H1 (cell line): ENCODE data around the gene ZNF648.

Experiments used
- POLR2A ChIP-seq, 2 experiments: IDR thresholded peaks; 1 replicate in 1 of 2; 2 replicates in 1 of 2; pipeline ENCODE4 v1.6.1; 2011; ENCODE audit warnings: low read depth in 2 of 2, low read length in 2 of 2, mild to moderate bottlenecking in 2 of 2; ENCODE audit errors: control extremely low read depth in 1 of 2
- RBBP5 ChIP-seq: IDR thresholded peaks from 2 replicates; pipeline ENCODE4 v1.7.1; 2012; ENCODE audit warnings: low read depth, mild to moderate bottlenecking, inconsistent platforms, low read length, moderate library complexity, borderline replicate concordance
- TCF12 ChIP-seq: IDR thresholded peaks from 2 replicates; pipeline ENCODE4 v1.6.1; 2011; ENCODE audit warnings: low read depth, mild to moderate bottlenecking, low read length
- TF ChIP-seq, protein P1 (sequence below), 3 experiments: IDR thresholded peaks; 1 replicate in 2 of 3; 2 replicates in 1 of 3; pipeline versions ENCODE4 v1.5.1 to v1.6.1; 2011; ENCODE audit warnings: low read length in 3 of 3, mild to moderate bottlenecking in 3 of 3, inconsistent platforms in 2 of 3, low read depth in 1 of 3, moderate library complexity in 1 of 3; ENCODE audit not compliant: insufficient read depth in 1 of 3; ENCODE audit errors: control extremely low read depth in 1 of 3
- TF ChIP-seq, protein P2 (sequence below): IDR thresholded peaks from 2 replicates; pipeline ENCODE4 v1.6.1; 2012; ENCODE audit warnings: inconsistent platforms

DNA sequence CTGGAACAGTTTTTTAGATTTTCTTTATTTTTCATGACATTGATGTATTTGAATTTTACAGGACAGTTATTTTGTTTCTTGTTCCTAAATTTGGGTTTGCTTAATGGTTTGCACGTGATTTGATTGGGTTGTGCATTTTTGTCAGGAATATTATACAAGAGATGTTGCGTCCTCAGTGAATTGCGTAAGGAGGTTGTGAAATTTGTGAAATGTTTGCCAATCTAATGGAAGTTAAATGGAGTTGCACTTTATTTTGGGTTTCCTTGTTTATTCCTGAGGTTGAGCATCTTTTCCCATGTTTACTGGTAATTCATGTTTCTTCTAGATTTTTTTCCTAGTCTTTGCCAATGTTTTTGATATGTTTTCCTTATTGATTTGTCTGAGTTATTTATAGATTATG lies 19.9 kb downstream of the ZNF648 start:
- TF ChIP-seq, protein P1, sequence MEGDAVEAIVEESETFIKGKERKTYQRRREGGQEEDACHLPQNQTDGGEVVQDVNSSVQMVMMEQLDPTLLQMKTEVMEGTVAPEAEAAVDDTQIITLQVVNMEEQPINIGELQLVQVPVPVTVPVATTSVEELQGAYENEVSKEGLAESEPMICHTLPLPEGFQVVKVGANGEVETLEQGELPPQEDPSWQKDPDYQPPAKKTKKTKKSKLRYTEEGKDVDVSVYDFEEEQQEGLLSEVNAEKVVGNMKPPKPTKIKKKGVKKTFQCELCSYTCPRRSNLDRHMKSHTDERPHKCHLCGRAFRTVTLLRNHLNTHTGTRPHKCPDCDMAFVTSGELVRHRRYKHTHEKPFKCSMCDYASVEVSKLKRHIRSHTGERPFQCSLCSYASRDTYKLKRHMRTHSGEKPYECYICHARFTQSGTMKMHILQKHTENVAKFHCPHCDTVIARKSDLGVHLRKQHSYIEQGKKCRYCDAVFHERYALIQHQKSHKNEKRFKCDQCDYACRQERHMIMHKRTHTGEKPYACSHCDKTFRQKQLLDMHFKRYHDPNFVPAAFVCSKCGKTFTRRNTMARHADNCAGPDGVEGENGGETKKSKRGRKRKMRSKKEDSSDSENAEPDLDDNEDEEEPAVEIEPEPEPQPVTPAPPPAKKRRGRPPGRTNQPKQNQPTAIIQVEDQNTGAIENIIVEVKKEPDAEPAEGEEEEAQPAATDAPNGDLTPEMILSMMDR (IDR thresholded peaks at IDR 0.05; ENCODE audit: control extremely low read depth in 1 of 3, insufficient read depth in 1 of 3, low read depth in 1 of 3, low read length in 3 of 3): no peak
- TF ChIP-seq POLR2A (IDR thresholded peaks at IDR 0.05; ENCODE audit: control extremely low read depth in 1 of 2, low read depth in 2 of 2, low read length in 2 of 2): no peak
- no peak for TF ChIP-seq RBBP5
- TF ChIP-seq TCF12: no peak
- TF ChIP-seq, protein P2, sequence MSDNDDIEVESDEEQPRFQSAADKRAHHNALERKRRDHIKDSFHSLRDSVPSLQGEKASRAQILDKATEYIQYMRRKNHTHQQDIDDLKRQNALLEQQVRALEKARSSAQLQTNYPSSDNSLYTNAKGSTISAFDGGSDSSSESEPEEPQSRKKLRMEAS: no peak
